GM19463 (cell line): Measurements from ENCODE around the gene KDM4E.

Source experiments
- ATAC-seq: cut with Tn5 transposase; IDR thresholded peaks from one replicate; pipeline ENCODE4 v1.9.1; 2021; ENCODE audit warnings: mild to moderate bottlenecking, moderate library complexity; ENCODE audit not compliant: unreplicated experiment

The KDM4E gene

GRCh38 chr11:95050595-95051202, 25.6 kb downstream of the KDM4E start:
- ATAC-seq: no peak

GRCh38 chr11:95054356-95054755, 29.3 kb downstream of the KDM4E start:
- no peak for ATAC-seq

- peak; percentile 98 for ATAC-seq
These were observed 30.3 kb downstream of the KDM4E start for GRCh38 chr11:95055283-95055897.

GRCh38 chr11:95057959-95058358, 32.9 kb downstream of the KDM4E start:
- no peak for ATAC-seq

GRCh38 chr11:95058621-95059020, 33.6 kb downstream of the KDM4E start:
- no peak for ATAC-seq

GRCh38 chr11:95059046-95059445, 34.0 kb downstream of the KDM4E start:
- ATAC-seq: no peak

- no peak for ATAC-seq
These were observed 40.3 kb downstream of the KDM4E start for GRCh38 chr11:95065336-95065735.

GRCh38 chr11:95066716-95067038, 41.6 kb downstream of the KDM4E start, which contains the start of gene SRSF8:
TSS of gene SRSF8 (plus strand) at chr11:95066919. CDS start at chr11:95067227, 308 bp downstream.
- peak; percentile 34 for ATAC-seq

- peak; percentile 58 for ATAC-seq
These were observed 42.2 kb downstream of the KDM4E start for GRCh38 chr11:95067039-95067840.

- ATAC-seq: no peak
These were observed 42.8 kb downstream of the KDM4E start for GRCh38 chr11:95067841-95068219.

GRCh38 chr11:95068549-95068948, 43.5 kb downstream of the KDM4E start:
- ATAC-seq: peak; percentile 62

- ATAC-seq: no peak
These were observed 45.4 kb downstream of the KDM4E start for GRCh38 chr11:95070471-95070870.

GRCh38 chr11:95072948-95073347, 47.9 kb downstream of the KDM4E start:
- no peak for ATAC-seq

GRCh38 chr11:95074792-95075563, 49.9 kb downstream of the KDM4E start:
- ATAC-seq: no peak

- ATAC-seq: peak; percentile 85
These were observed 51.4 kb downstream of the KDM4E start for GRCh38 chr11:95076416-95076815.

- peak; percentile 7 for ATAC-seq
These were observed 51.9 kb downstream of the KDM4E start for GRCh38 chr11:95076981-95077380.
